ENCODE results near the gene FRMD4A.

FRMD4A gene

GRCh38 chr10:14039968-14040668 lies 290.6 kb downstream of the FRMD4A start:
- no peak for TF ChIP-seq POLR2A (IDR thresholded peaks at IDR 0.05; ENCODE audit: extremely low read depth, insufficient read length)
- TF ChIP-seq CTCF (IDR thresholded peaks at IDR 0.05; ENCODE audit: low read depth, low read length), result no peak
- no peak for TF ChIP-seq MYC (IDR thresholded peaks at IDR 0.05; ENCODE audit: low read depth, low read length)
- no peak for TF ChIP-seq MAX (IDR thresholded peaks at IDR 0.05; ENCODE audit: low read depth, low read length)
- H3K4me3 ChIP-seq (ENCODE audit: low read depth, low read length), result no peak overlapping the region
- DNase-seq (ENCODE audit: low read depth), result no peak

- no peak for DNase-seq (ENCODE audit: low read depth)
- no peak overlapping the region for H3K4me3 ChIP-seq (ENCODE audit: low read depth, low read length)
- TF ChIP-seq CTCF (IDR thresholded peaks at IDR 0.05; ENCODE audit: low read depth, low read length) (no peak), MAX (IDR thresholded peaks at IDR 0.05; ENCODE audit: low read depth, low read length) (no peak), POLR2A (IDR thresholded peaks at IDR 0.05; ENCODE audit: extremely low read depth, insufficient read length) (no peak), MYC (IDR thresholded peaks at IDR 0.05; ENCODE audit: low read depth, low read length) (no peak)
Observed at GRCh38 chr10:14036233-14036632, 294.5 kb downstream of the FRMD4A start.

- no peak for DNase-seq (ENCODE audit: low read depth)
- TF ChIP-seq MYC (IDR thresholded peaks at IDR 0.05; ENCODE audit: low read depth, low read length), result no peak
- TF ChIP-seq POLR2A (IDR thresholded peaks at IDR 0.05; ENCODE audit: extremely low read depth, insufficient read length), result no peak
- TF ChIP-seq CTCF (IDR thresholded peaks at IDR 0.05; ENCODE audit: low read depth, low read length), result no peak
- TF ChIP-seq MAX (IDR thresholded peaks at IDR 0.05; ENCODE audit: low read depth, low read length), result no peak
- no peak overlapping the region for H3K4me3 ChIP-seq (ENCODE audit: low read depth, low read length)
Observed at GRCh38 chr10:14035506-14035905, 295.2 kb downstream of the FRMD4A start.

GRCh38 chr10:14032406-14032998 lies 298.2 kb downstream of the FRMD4A start:
- TF ChIP-seq MAX (IDR thresholded peaks at IDR 0.05; ENCODE audit: low read depth, low read length), result no peak
- TF ChIP-seq CTCF (IDR thresholded peaks at IDR 0.05; ENCODE audit: low read depth, low read length), result peak; percentile 33
- TF ChIP-seq POLR2A (IDR thresholded peaks at IDR 0.05; ENCODE audit: extremely low read depth, insufficient read length), result no peak
- no peak overlapping the region for H3K4me3 ChIP-seq (ENCODE audit: low read depth, low read length)
- peak; percentile 8 for DNase-seq (ENCODE audit: low read depth)

GRCh38 chr10:14026325-14026724 lies 304.4 kb downstream of the FRMD4A start:
- TF ChIP-seq MAX (IDR thresholded peaks at IDR 0.05; ENCODE audit: low read depth, low read length) (no peak), CTCF (IDR thresholded peaks at IDR 0.05; ENCODE audit: low read depth, low read length) (no peak), MYC (IDR thresholded peaks at IDR 0.05; ENCODE audit: low read depth, low read length) (no peak), POLR2A (IDR thresholded peaks at IDR 0.05; ENCODE audit: extremely low read depth, insufficient read length) (no peak)
- DNase-seq (ENCODE audit: low read depth), result no peak
- no peak overlapping the region for H3K4me3 ChIP-seq (ENCODE audit: low read depth, low read length)

Measured in NB4 (cell line).